ENCODE data around the gene RYR3.

Gene RYR3

GRCh38 chr15:33320017-33320416, 9.2 kb downstream of the RYR3 start:
- H3K4me1 ChIP-seq = no peaks in the 10 kb centered on the region
- H3K36me3 ChIP-seq = no peaks in the 10 kb centered on the region
- no peaks in the 10 kb centered on the region for H3K9me3 ChIP-seq
- intact Hi-C loops (cut with DNase I; ENCODE audit: low total_unique reads) = no loop called here
- no peak for DNase-seq
- no peaks in the 10 kb centered on the region for H3K27me3 ChIP-seq
- TF ChIP-seq CTCF (IDR thresholded peaks at IDR 0.05) = no peak
- no peak overlapping the region for H3K27ac ChIP-seq
- no peak overlapping the region for H3K4me3 ChIP-seq

GRCh38 chr15:33322091-33322490, 11.3 kb downstream of the RYR3 start:
- no peak for TF ChIP-seq CTCF (IDR thresholded peaks at IDR 0.05)
- intact Hi-C loops (cut with DNase I; ENCODE audit: low total_unique reads) = no loop called here
- no peak overlapping the region for H3K4me3 ChIP-seq
- no peaks in the 10 kb centered on the region for H3K27me3 ChIP-seq
- DNase-seq = no peak
- no peak overlapping the region for H3K27ac ChIP-seq
- no peaks in the 10 kb centered on the region for H3K9me3 ChIP-seq
- H3K36me3 ChIP-seq = no peaks in the 10 kb centered on the region
- H3K4me1 ChIP-seq = no peaks in the 10 kb centered on the region

- Histone ChIP-seq H3K27me3 (no peaks in the 10 kb centered on the region), H3K4me3 (no peak overlapping the region), H3K36me3 (no peaks in the 10 kb centered on the region), H3K27ac (no peak overlapping the region), H3K4me1 (no peaks in the 10 kb centered on the region), H3K9me3 (no peaks in the 10 kb centered on the region)
- no peak for TF ChIP-seq CTCF (IDR thresholded peaks at IDR 0.05)
- DNase-seq = no peak
- intact Hi-C loops (cut with DNase I; ENCODE audit: low total_unique reads) = no loop called here
Measured at GRCh38 chr15:33324609-33325008, 13.8 kb downstream of the RYR3 start.

- Histone ChIP-seq H3K27me3 (no peaks in the 10 kb centered on the region), H3K27ac (no peak overlapping the region), H3K4me1 (no peaks in the 10 kb centered on the region), H3K9me3 (no peaks in the 10 kb centered on the region), H3K4me3 (no peak overlapping the region), H3K36me3 (no peaks in the 10 kb centered on the region)
- no peak for DNase-seq
- TF ChIP-seq CTCF (IDR thresholded peaks at IDR 0.05) = no peak
- intact Hi-C loops (cut with DNase I; ENCODE audit: low total_unique reads) = no loop called here
Measured at GRCh38 chr15:33326908-33327307, 16.1 kb downstream of the RYR3 start.

- H3K9me3 ChIP-seq = no peaks in the 10 kb centered on the region
Measured at GRCh38 chr15:33328106-33328505, 17.3 kb downstream of the RYR3 start.

More at GRCh38 chr15:33328106-33328505, 17.3 kb downstream of the RYR3 start:
- H3K27ac ChIP-seq = no peak overlapping the region
- no peak overlapping the region for H3K4me3 ChIP-seq
- no peaks in the 10 kb centered on the region for H3K27me3 ChIP-seq
- no peak for TF ChIP-seq CTCF (IDR thresholded peaks at IDR 0.05)
- intact Hi-C loops (cut with DNase I; ENCODE audit: low total_unique reads) = no loop called here
- H3K4me1 ChIP-seq = no peaks in the 10 kb centered on the region
- no peaks in the 10 kb centered on the region for H3K36me3 ChIP-seq
- DNase-seq = no peak

All from tibial artery (tissue), 4 donors.